Measurements from ENCODE around the gene P3H1. TPM values are rescaled to one million over a fixed set of nuclear protein-coding genes. Genes with fewer than 3 reads are reported as not detected.

Gene P3H1
- total and polyA plus RNA-seq, 2 of the 13 experiments (the other 11 are each of a cell fraction or from before 2014, with no cell fraction given), result 64.6 to 120 TPM

- TF ChIP-seq HBP1 (CRISPR knock-in tag; IDR thresholded peaks at IDR 0.05; ENCODE audit: low read depth) (peak; percentile 58; the same call in 1 of the 2 replicates), FOXJ3 (CRISPR knock-in tag; IDR thresholded peaks at IDR 0.05; ENCODE audit: borderline replicate concordance) (peak; percentile 49; the same call in 1 of the 2 replicates), ZNF577 (CRISPR knock-in tag; IDR thresholded peaks at IDR 0.05; ENCODE audit: borderline replicate concordance, low read depth) (no peak), STAG1 (CRISPR knock-in tag; IDR thresholded peaks at IDR 0.05) (no peak), TBX2 (CRISPR knock-in tag; IDR thresholded peaks at IDR 0.05; ENCODE audit: borderline replicate concordance) (no peak; the same call in 1 of the 2 replicates), ZNF446 (CRISPR knock-in tag; IDR thresholded peaks at IDR 0.05) (peak; percentile 25; the same call in 1 of the 2 replicates), ATF6 (CRISPR knock-in tag; conservative IDR thresholded peaks at IDR 0.05) (no peak), SALL2 (CRISPR knock-in tag; IDR thresholded peaks at IDR 0.05) (peak; percentile 89), ZNF274 (CRISPR knock-in tag; IDR thresholded peaks at IDR 0.05) (peak; percentile 63; the same call in 1 of the 2 replicates), ZNF891 (CRISPR knock-in tag; IDR thresholded peaks at IDR 0.05) (peak; percentile 51; the same call in 1 of the 2 replicates), ZNF740 (CRISPR knock-in tag; IDR thresholded peaks at IDR 0.05) (0 out of 2 replicates have a peak, but pooled peaks have one; percentile 39), MTA1 (CRISPR knock-in tag; IDR thresholded peaks at IDR 0.05; ENCODE audit: borderline replicate concordance) (0 out of 2 replicates have a peak, but pooled peaks have one; percentile 44), ETV6 (CRISPR knock-in tag; conservative IDR thresholded peaks at IDR 0.05) (0 out of 2 replicates have a peak, but pooled peaks have one; percentile 80), ZNF275 (CRISPR knock-in tag; IDR thresholded peaks at IDR 0.05; ENCODE audit: borderline replicate concordance) (peak; percentile 76), EED (CRISPR knock-in tag; IDR thresholded peaks at IDR 0.05) (no peak), FOSL2 (CRISPR knock-in tag; IDR thresholded peaks at IDR 0.05) (peak; percentile 28; the same call in 1 of the 2 replicates), ZNF687 (CRISPR knock-in tag; IDR thresholded peaks at IDR 0.05) (peak; percentile 76), PCBP2 (optimal IDR thresholded peaks at IDR 0.05; ENCODE audit: low read depth, low read length, poor library complexity, severe bottlenecking) (no peak), ZNF3 (CRISPR knock-in tag; IDR thresholded peaks at IDR 0.05) (no peak)
Measured at GRCh38 chr1:42766741-42767509, at the start of gene P3H1, which contains the start of gene C1orf50 (continued).

All from HepG2 (cell line).